A549 (cell line): ENCODE data around the gene SLC45A1. TPM values are rescaled to one million over a fixed set of nuclear protein-coding genes. Genes with fewer than 3 reads are reported as not detected.

ENCODE experiments used
- ATAC-seq, 2 experiments: fragments of 200-7000 bp in 1 of 2; fragments of >200 bp in 1 of 2; cut with Nextera tagmentation in 1 of 2; cut with Tn5 transposase in 1 of 2; 3 replicates each; pipeline versions ENCODE4 v1.8.0 to v1.9.1; 2018 to 2020; ENCODE audit warnings: mild to moderate bottlenecking in 1 of 2, moderate library complexity in 1 of 2
- CTCF ChIA-PET: fragments of 300-600 bp; sonication (Branson Sonifier 250); formaldehyde crosslinking; extraction: SDS; loops from one replicate; lab custom pipeline; 2021; ENCODE audit warnings: antibody characterized with exemption, inconsistent platforms; lab: Yijun Ruan, JAX
- POLR2A ChIA-PET: fragments of 350-600 bp; formaldehyde crosslinking; extraction: SDS; loops from one replicate; lab custom pipeline; 2021; ENCODE audit warnings: antibody characterized with exemption, inconsistent platforms; lab: Yijun Ruan, JAX
- DNase-seq, 2 experiments: peaks; one replicate each; pipeline versions ENCODE4 v3.0.0 to v3.0.0-alpha.2; 2011 to 2016; ENCODE audit warnings: low read depth in 1 of 2, low spot score in 1 of 2
- FAIRE-seq: peaks from 2 replicates; lab custom pipeline; 2011; peaks lifted over from hg19 to GRCh38; lab: Jason Lieb, UNC
- H3K27ac ChIP-seq, 2 experiments: fragments of >200 bp; sonication (Bioruptor Twin); formaldehyde crosslinking; 3 replicates each; pipeline ENCODE4 v1.5.1; 2016 to 2017
- H3K4me1 ChIP-seq: fragments of >200 bp; sonication (Bioruptor Twin); formaldehyde crosslinking; 3 replicates; pipeline ENCODE4 v1.6.1; 2016
- H3K4me2 ChIP-seq: fragments of >200 bp; sonication (Bioruptor Twin); formaldehyde crosslinking; 3 replicates; pipeline ENCODE4 v1.6.1; 2016
- H3K4me3 ChIP-seq: fragments of >200 bp; sonication (Bioruptor Twin); formaldehyde crosslinking; 3 replicates; pipeline ENCODE4 v1.5.1; 2016
- H3K9me3 ChIP-seq: fragments of >200 bp; sonication (Bioruptor Twin); formaldehyde crosslinking; 3 replicates; pipeline ENCODE4 v1.6.1; 2016
- ATOH8 ChIP-seq: fragments of 250-450 bp; sonication (Bioruptor Pico); IDR thresholded peaks from 2 replicates; pipeline ENCODE4 v1.5.0; 2020; ENCODE audit warnings: low read depth, mild to moderate bottlenecking, moderate library complexity
- BCL3 ChIP-seq: fragments of >200 bp; sonication (Bioruptor Twin); formaldehyde crosslinking; IDR thresholded peaks from 3 replicates; pipeline ENCODE4 v1.6.1; 2016
- CBX8 ChIP-seq: fragments of 200-600 bp; sonication (generic); IDR thresholded peaks from 2 replicates; pipeline ENCODE4 v1.6.1; 2016
- CEBPB ChIP-seq, 2 experiments: fragments of >200 bp in 1 of 2; sonication (Bioruptor Twin) in 1 of 2; formaldehyde crosslinking in 1 of 2; IDR thresholded peaks; 2 replicates each; pipeline ENCODE4 v1.6.1; 2012 to 2016
- EHMT2 ChIP-seq: fragments of 200-600 bp; sonication (generic); IDR thresholded peaks from 2 replicates; pipeline ENCODE4 v1.6.1; 2016; ENCODE audit warnings: antibody characterized with exemption, low read depth, mild to moderate bottlenecking, moderate library complexity
- JUNB ChIP-seq: fragments of >200 bp; sonication (Bioruptor Twin); formaldehyde crosslinking; IDR thresholded peaks from 2 replicates; pipeline ENCODE4 v1.6.1; 2016
- KDM1A ChIP-seq: fragments of 200-600 bp; sonication (generic); IDR thresholded peaks from 2 replicates; pipeline ENCODE4 v1.6.1; 2016; ENCODE audit warnings: low read depth, mild to moderate bottlenecking
- NFE2L2 ChIP-seq: fragments of 150-350 bp; conservative IDR thresholded peaks from 2 replicates; pipeline ENCODE4 v1.6.1; 2014; ENCODE audit warnings: low read length
- NPAS2 ChIP-seq: fragments of 250-450 bp; sonication (Bioruptor Pico); IDR thresholded peaks from 2 replicates; pipeline ENCODE4 v1.8.0; 2022; ENCODE audit warnings: mild to moderate bottlenecking, moderate library complexity, borderline replicate concordance
- RARB ChIP-seq: fragments of 250-450 bp; sonication (Bioruptor Pico); IDR thresholded peaks from 2 replicates; pipeline ENCODE4 v1.8.0; 2021; ENCODE audit warnings: mild to moderate bottlenecking, moderate library complexity
- REST ChIP-seq: fragments of 200-600 bp; sonication (generic); IDR thresholded peaks from 2 replicates; pipeline ENCODE4 v1.6.1; 2016; ENCODE audit warnings: antibody characterized with exemption, mild to moderate bottlenecking, moderate library complexity
- TFCP2L1 ChIP-seq: fragments of 250-450 bp; sonication (Bioruptor Pico); IDR thresholded peaks from 2 replicates; pipeline ENCODE4 v1.5.0; 2021; ENCODE audit warnings: mild to moderate bottlenecking
- TP53 ChIP-seq: fragments of 250-450 bp; sonication (Bioruptor Pico); IDR thresholded peaks from 2 replicates; pipeline ENCODE4 v1.5.0; 2021; ENCODE audit warnings: mild to moderate bottlenecking, moderate library complexity
- ZNF302 ChIP-seq: fragments of 250-450 bp; sonication (Bioruptor Pico); IDR thresholded peaks from 2 replicates; pipeline ENCODE4 v1.9.0; 2021; ENCODE audit warnings: inconsistent platforms, mild to moderate bottlenecking, moderate library complexity
- WGBS: methylation state at CpG from one replicate; pipeline ENCODE4 v1.1.6; 2017; ENCODE audit errors: missing lambda C conversion rate; 5-methylcytosine and 5-hydroxymethylcytosine counted together
- polyA plus RNA-seq, 4 experiments: library from polyadenylated mRNA; depleted of rRNA in 3 of 4; stranded (reverse); fragments of >200 nt; fragmentation: RNase III in 1 of 4; extraction: RNeasy Plus Mini Kit Qiagen cat#74134 plus additional on column Dnase treatment in 1 of 4; gene quantifications; 2 replicates in 3 of 4; 3 replicates in 1 of 4; pipeline ENCODE4 v1.2.3, GENCODE V29; 2011 to 2017
- TF ChIP-seq, protein P1 (sequence below): fragments of 450-650 bp; IDR thresholded peaks from 2 replicates; pipeline ENCODE4 v1.6.1; 2014; ENCODE audit warnings: antibody characterized with exemption
- TF ChIP-seq, protein P2 (sequence below): IDR thresholded peaks from 2 replicates; pipeline ENCODE4 v1.6.1; 2012
- TF ChIP-seq, protein P3 (sequence below): fragments of 250-450 bp; sonication (Bioruptor Pico); IDR thresholded peaks from 2 replicates; pipeline ENCODE4 v1.5.0; 2021; ENCODE audit warnings: mild to moderate bottlenecking, moderate library complexity, borderline replicate concordance

Gene SLC45A1
- polyA plus RNA-seq, 2 of the 4 experiments (the other 2 are of a cell fraction) = 1.6 to 1.8 TPM

DNA sequence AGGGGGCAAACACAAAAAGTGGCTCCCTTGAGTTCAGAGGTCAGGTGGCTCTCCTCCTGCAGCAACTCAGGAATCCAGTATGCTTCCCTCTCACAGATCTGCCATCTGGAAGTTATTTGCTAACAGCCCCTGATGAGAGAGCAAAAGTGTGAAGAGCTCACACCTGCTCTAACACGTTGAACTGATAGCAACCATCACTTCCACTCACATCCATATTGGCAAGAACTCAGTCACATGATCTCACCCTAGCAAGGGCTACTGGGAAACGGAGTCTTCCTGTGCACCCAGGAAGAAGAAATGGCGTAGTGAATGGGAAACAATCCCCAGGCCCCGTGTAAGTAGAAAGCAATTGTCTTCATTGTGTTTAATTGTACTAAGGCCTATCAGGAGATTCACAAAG, 20.7 kb upstream of the SLC45A1 start:
- Histone ChIP-seq H3K4me1 (0 out of 3 replicates have a peak, but pooled peaks cover 4% of the 10 kb centered on the region), H3K9me3 (no peaks in the 10 kb centered on the region), H3K27ac (no peak overlapping the region), H3K4me3 (no peak overlapping the region), H3K4me2 (no peak overlapping the region)
- POLR2A ChIA-PET = no interaction called here
- ATAC-seq = no peak
- no peak for DNase-seq
- no peak for FAIRE-seq
- CTCF ChIA-PET = interaction anchor here (0.6 to 2.7 kb wide), 4 partner anchors 52 to 1100 kb away, joined by 3 to 8 read pairs (median 4); no protein-coding TSS in a partner anchor
- TF ChIP-seq, protein P1, sequence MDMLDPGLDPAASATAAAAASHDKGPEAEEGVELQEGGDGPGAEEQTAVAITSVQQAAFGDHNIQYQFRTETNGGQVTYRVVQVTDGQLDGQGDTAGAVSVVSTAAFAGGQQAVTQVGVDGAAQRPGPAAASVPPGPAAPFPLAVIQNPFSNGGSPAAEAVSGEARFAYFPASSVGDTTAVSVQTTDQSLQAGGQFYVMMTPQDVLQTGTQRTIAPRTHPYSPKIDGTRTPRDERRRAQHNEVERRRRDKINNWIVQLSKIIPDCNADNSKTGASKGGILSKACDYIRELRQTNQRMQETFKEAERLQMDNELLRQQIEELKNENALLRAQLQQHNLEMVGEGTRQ = no peak
- WGBS = 86% methylated on average over 4 of the region's 4 CpGs

DNA sequence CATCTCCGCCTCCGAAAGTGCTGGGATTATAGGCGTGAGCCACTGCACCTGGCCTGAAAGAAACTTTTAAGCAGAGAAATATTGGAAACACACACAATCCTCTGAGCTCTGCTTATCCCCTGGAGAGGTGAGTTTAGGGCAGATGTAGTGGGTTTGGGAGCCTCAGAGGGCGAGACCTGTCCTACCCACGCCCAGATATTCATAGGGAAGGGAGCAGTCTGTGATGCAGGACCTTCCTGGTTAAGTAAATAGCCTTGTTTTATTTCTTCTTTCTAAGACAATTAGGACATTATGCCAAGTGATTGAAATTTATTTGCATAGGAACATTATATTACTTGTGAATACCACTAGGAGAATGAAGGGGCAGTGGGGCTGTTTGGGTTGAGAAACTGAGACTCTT, 18.0 kb upstream of the SLC45A1 start:
- ATAC-seq (no peak), DNase-seq (no peak), FAIRE-seq (no peak)
- H3K27ac ChIP-seq = no peak overlapping the region
- POLR2A ChIA-PET = no interaction called here
- H3K4me1 ChIP-seq = no peaks in the 10 kb centered on the region
- no peak overlapping the region for H3K4me3 ChIP-seq
- no peaks in the 10 kb centered on the region for H3K9me3 ChIP-seq
- CTCF ChIA-PET = interaction anchor here (2.4 kb wide), 1 partner anchor 15 kb away, joined by 13 read pairs; no protein-coding TSS in a partner anchor
- TF ChIP-seq CEBPB (IDR thresholded peaks at IDR 0.05) = no peak
- no peak for TF ChIP-seq TFCP2L1
- TF ChIP-seq ZNF302 (CRISPR knock-in tag) = no peak
- TF ChIP-seq, protein P2, sequence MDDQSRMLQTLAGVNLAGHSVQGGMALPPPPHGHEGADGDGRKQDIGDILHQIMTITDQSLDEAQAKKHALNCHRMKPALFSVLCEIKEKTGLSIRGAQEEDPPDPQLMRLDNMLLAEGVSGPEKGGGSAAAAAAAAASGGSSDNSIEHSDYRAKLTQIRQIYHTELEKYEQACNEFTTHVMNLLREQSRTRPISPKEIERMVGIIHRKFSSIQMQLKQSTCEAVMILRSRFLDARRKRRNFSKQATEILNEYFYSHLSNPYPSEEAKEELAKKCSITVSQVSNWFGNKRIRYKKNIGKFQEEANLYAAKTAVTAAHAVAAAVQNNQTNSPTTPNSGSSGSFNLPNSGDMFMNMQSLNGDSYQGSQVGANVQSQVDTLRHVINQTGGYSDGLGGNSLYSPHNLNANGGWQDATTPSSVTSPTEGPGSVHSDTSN = no peak
- TF ChIP-seq EHMT2 = no peak
- no peak for TF ChIP-seq NFE2L2
- no peak for TF ChIP-seq REST
- TF ChIP-seq KDM1A = no peak
- no peak for TF ChIP-seq NPAS2 (CRISPR knock-in tag)
- TF ChIP-seq RARB = no peak
- TF ChIP-seq JUNB = no peak
- TF ChIP-seq TP53 (CRISPR knock-in tag) = no peak
- TF ChIP-seq ATOH8 = no peak
- TF ChIP-seq CBX8 = no peak
- TF ChIP-seq BCL3 = no peak
- TF ChIP-seq, protein P3, sequence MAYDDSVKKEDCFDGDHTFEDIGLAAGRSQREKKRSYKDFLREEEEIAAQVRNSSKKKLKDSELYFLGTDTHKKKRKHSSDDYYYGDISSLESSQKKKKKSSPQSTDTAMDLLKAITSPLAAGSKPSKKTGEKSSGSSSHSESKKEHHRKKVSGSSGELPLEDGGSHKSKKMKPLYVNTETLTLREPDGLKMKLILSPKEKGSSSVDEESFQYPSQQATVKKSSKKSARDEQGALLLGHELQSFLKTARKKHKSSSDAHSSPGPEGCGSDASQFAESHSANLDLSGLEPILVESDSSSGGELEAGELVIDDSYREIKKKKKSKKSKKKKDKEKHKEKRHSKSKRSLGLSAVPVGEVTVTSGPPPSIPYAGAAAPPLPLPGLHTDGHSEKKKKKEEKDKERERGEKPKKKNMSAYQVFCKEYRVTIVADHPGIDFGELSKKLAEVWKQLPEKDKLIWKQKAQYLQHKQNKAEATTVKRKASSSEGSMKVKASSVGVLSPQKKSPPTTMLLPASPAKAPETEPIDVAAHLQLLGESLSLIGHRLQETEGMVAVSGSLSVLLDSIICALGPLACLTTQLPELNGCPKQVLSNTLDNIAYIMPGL (CRISPR knock-in tag) = no peak
- 100% methylated on average over 5 of the region's 5 CpGs for WGBS
- H3K4me2 ChIP-seq = no peak overlapping the region
